Brain microvascular endothelial cell (primary cell): ENCODE results near the gene SNAP29.

ENCODE experiments used
- DNase-seq: peaks from one replicate; pipeline ENCODE4 v3.0.0-alpha.2; 2020
- H3K27ac ChIP-seq: fragments of 250-450 bp; sonication (Bioruptor Pico); 2 replicates; pipeline ENCODE4 v1.5.1; 2020; ENCODE audit warnings: mild to moderate bottlenecking, moderate library complexity
- H3K27me3 ChIP-seq: fragments of 250-450 bp; sonication (Bioruptor Pico); replicated peaks from 2 replicates; pipeline ENCODE4 v1.5.1; 2020; ENCODE audit warnings: mild to moderate bottlenecking
- H3K36me3 ChIP-seq: fragments of 250-450 bp; sonication (Bioruptor Pico); replicated peaks from 2 replicates; pipeline ENCODE4 v1.5.1; 2020; ENCODE audit warnings: mild to moderate bottlenecking
- H3K4me3 ChIP-seq: 2 replicates; pipeline ENCODE4 v1.5.1; 2011; ENCODE audit warnings: low read depth, mild to moderate bottlenecking, control low read depth, low read length, moderate library complexity
- in situ Hi-C: cut with HindIII; loops from 2 replicates; pipeline ENCODE4 v1.10.0; 2017; ENCODE audit warnings: low sequenced_read_pairs, low pct_ligation_motif_present
- TF ChIP-seq, protein P1 (sequence below): IDR thresholded peaks from 2 replicates; pipeline ENCODE4 v1.5.1; 2011; ENCODE audit warnings: low read depth, mild to moderate bottlenecking, moderate library complexity, low read length, control low read depth, inconsistent platforms; ENCODE audit errors: missing control alignments

The SNAP29 gene

DNA sequence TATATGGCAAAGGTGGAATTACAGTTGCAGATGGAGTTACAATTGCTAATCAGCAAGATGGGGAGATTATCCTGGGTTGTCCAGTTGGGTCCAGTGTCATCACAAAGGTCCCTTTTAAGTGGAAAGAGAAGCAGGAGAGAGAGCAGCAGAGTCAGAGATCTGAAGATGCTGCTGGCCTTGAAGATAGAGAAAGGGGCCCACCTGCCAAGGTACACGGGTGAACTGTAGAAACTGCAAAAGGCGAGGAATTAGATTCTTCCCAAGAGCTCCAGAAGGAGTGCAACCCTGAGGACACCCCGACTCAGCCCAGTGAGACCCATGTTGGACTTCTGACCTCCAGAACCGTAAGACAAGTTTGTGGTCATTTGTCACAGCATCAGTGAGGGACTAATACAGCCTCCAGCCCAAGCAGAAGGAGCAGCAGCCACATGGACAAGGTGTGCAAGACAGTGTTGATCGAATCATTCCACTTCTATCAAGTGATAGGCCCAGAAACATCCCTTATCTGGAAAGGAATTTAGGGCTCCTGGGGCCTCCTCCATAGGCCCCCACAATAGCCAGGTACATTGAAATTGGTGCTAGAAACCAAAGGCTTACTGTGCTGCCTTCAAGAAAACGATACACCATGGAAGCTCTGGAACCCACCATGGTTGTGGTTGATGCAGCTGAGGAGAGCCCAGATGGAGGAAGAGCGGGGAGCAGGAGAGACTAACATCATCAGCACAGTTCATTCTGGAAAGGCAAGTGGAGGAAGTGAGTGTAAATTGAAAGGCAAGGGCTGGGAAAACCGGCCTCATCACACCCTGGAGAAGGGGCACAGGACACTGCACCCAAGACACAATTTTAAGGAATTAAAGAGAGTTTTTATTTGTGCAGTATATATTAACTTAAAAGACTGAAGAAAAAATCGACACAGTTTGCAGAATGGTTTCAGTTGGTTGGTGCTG, 23.3 kb downstream of the SNAP29 start:
- Histone ChIP-seq H3K36me3 (peaks cover 18% of the 10 kb centered on the region), H3K27ac (no peak overlapping the region), H3K27me3 (no peaks in the 10 kb centered on the region), H3K4me3 (no peak overlapping the region)
- TF ChIP-seq, protein P1, sequence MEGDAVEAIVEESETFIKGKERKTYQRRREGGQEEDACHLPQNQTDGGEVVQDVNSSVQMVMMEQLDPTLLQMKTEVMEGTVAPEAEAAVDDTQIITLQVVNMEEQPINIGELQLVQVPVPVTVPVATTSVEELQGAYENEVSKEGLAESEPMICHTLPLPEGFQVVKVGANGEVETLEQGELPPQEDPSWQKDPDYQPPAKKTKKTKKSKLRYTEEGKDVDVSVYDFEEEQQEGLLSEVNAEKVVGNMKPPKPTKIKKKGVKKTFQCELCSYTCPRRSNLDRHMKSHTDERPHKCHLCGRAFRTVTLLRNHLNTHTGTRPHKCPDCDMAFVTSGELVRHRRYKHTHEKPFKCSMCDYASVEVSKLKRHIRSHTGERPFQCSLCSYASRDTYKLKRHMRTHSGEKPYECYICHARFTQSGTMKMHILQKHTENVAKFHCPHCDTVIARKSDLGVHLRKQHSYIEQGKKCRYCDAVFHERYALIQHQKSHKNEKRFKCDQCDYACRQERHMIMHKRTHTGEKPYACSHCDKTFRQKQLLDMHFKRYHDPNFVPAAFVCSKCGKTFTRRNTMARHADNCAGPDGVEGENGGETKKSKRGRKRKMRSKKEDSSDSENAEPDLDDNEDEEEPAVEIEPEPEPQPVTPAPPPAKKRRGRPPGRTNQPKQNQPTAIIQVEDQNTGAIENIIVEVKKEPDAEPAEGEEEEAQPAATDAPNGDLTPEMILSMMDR, result no peak
- in situ Hi-C loops, result no loop called here
- no peak for DNase-seq

DNA sequence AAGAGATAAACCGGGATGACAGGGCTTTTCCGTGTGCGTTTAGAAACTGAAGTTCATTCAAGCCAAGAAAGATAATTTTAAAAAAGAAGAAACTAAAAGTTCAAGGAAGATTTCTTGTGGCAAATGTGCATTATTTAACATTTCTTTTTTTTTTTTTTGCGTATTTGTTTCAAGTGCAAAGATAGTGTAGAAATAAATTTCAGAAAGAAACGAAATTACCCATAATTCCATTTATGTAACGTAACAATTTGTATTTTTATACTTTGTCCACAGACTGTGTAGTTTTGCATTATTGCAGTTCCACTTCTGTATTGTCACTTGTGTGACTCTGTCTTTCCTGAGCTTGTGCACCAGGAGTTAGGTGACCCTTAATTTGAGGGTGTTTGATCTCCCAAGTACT, 24.0 kb downstream of the SNAP29 start:
- TF ChIP-seq, protein P1, result no peak
- in situ Hi-C loops, result no loop called here
- H3K36me3 ChIP-seq, result peaks cover 16% of the 10 kb centered on the region
- no peak for DNase-seq
- H3K27ac ChIP-seq, result no peak overlapping the region
- H3K4me3 ChIP-seq, result no peak overlapping the region
- no peaks in the 10 kb centered on the region for H3K27me3 ChIP-seq

DNA sequence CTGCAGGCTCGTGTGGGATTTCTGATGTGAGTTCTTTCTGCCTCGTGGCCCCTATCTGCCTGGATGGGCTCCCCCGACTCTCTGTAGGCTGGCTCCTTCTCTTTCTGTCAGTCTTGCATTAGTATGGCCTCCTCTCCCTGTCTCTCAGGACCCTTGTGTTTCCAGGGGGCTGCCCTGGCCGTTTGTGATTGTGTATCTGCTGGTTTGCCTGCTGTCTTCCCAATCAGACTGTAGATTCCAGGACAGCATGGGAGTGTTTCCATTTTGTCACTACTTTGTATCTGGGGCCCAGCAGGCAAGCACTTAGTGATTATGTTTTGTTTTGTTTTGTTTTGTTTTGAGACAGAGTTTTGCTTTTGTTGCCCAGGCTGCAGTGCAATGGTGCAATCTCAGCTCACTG, 25.6 kb downstream of the SNAP29 start:
- in situ Hi-C loops, result no loop called here
- no peak for DNase-seq
- Histone ChIP-seq H3K4me3 (no peak overlapping the region), H3K36me3 (peaks cover 24% of the 10 kb centered on the region), H3K27me3 (no peaks in the 10 kb centered on the region), H3K27ac (no peak overlapping the region)
- TF ChIP-seq, protein P1, result no peak

DNA sequence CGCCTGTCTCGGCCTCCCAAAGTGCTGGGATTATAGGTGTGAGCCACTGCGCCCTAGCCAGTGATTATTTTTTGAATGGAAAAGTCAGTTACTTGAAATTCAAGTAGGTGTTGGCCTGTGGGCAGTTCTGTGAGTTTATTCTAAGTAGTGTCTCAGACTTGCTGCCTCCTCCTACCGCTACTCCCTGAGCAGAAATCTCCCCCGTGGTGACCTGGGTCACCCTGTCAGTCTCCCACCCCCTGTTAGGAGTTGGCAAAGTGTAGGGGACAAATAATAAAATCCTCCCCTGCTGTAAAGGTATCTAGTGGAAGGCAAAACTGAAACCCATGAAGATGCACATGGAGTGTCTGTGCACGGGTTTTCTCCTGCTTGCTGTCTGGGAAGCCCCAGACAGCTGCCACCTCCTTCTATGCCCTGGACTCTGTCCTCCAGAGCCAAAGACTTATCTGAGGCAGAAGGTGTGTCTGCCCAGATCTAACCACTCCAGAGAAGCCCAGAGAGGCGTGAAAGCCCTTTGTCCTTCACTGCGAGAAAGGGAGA, 26.3 kb downstream of the SNAP29 start:
- in situ Hi-C loops, result no loop called here
- no peak overlapping the region for H3K27ac ChIP-seq
- H3K27me3 ChIP-seq, result no peaks in the 10 kb centered on the region
- no peak for DNase-seq
- TF ChIP-seq, protein P1, result no peak
- no peak overlapping the region for H3K4me3 ChIP-seq
- H3K36me3 ChIP-seq, result peaks cover 24% of the 10 kb centered on the region

DNA sequence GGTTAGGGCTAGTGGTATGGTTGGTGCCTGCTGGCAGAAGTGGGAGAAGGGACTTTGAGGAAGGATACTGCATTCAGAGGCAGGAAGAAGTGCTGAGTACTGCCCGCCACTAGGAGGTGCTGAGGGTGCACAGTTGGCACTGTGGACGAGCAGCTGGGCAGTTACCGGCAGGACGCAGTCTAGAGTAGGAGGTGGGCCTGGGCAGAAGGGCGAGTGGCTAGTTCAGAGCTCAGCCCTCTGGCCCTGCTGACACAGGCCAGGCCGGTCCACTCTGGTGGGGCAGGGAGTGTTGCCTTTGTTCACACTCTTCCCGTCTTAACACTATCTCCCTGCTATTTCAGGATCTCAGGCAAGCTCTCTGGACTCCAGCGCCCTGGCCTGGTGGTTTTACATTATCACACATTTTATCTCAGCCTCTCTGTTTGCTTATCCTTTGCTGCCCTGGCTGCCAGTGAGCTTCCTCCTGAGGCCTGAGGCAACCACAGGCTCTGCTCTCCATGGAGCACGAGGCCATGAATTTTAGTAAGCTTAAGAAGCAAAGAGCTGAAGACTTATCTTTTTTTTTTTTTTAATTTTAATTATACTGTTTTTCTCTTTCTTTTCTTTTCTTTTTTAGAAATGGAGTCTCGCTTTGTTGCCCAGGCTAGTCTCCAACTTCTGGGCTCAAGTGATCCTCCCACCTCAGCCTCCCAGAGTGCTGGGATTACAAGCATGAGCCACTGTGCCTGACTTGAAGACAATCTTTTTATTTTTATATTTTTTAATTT, 26.9 kb downstream of the SNAP29 start:
- in situ Hi-C loops, result no loop called here
- no peaks in the 10 kb centered on the region for H3K27me3 ChIP-seq
- peak; percentile 73 for DNase-seq
- H3K36me3 ChIP-seq, result peaks cover 24% of the 10 kb centered on the region
- no peak overlapping the region for H3K27ac ChIP-seq
- peak overlapping the region; percentile 3 for H3K4me3 ChIP-seq
- TF ChIP-seq, protein P1, result peak; percentile 97
